Suppressor macrophage (primary cell): ENCODE measurements around the gene BBOF1.

Experiments
- DNase-seq, 4 experiments: peaks; one replicate each; pipeline ENCODE4 v3.0.0-alpha.2; 2020 to 2022

The BBOF1 gene

GRCh38 chr14:74089251-74090020 lies 70.3 kb downstream of the BBOF1 start:
- peak in 1 of 4 experiments; percentile 5 for DNase-seq

GRCh38 chr14:74105381-74105780 lies 86.2 kb downstream of the BBOF1 start:
- DNase-seq, result no peak

- no peak for DNase-seq
These were observed 90.2 kb downstream of the BBOF1 start for GRCh38 chr14:74109369-74109768.

- DNase-seq, result peak; percentile 51 to 83 (median 64)
These were observed 92.5 kb downstream of the BBOF1 start for GRCh38 chr14:74111395-74112216.
